Activated CD4-positive, alpha-beta T cell treated with anti-CD3 and anti-CD28 coated beads, Interleukin-2, amount 10 ng/mL, durations not matched to agents 24 days and 14 days (primary cell): Measurements from ENCODE around the gene MORC4. TPM values are rescaled to one million over a fixed set of nuclear protein-coding genes. Genes with fewer than 3 reads are reported as not detected.

ENCODE experiments used
- DNase-seq: peaks from one replicate; pipeline ENCODE4 v3.0.0; 2022
- H3K27ac Mint-ChIP-seq: one replicate; pipeline ENCODE4 v1.8.0; 2022; ENCODE audit warnings: mild to moderate bottlenecking, mixed read lengths
- H3K27me3 Mint-ChIP-seq: one replicate; pipeline ENCODE4 v1.8.0; 2022; ENCODE audit warnings: mixed read lengths
- H3K36me3 Mint-ChIP-seq: one replicate; pipeline ENCODE4 v1.8.0; 2022; ENCODE audit warnings: low read depth, mild to moderate bottlenecking, mixed read lengths
- H3K4me1 Mint-ChIP-seq: one replicate; pipeline ENCODE4 v1.8.0; 2021; ENCODE audit warnings: mixed read lengths
- H3K4me3 Mint-ChIP-seq: one replicate; pipeline ENCODE4 v1.8.0; 2022; ENCODE audit warnings: mild to moderate bottlenecking, moderate library complexity, mixed read lengths
- H3K9me3 Mint-ChIP-seq: one replicate; pipeline ENCODE4 v1.8.0; 2021; ENCODE audit warnings: mixed read lengths
- intact Hi-C: fragments of 100-400 bp; cut with micrococcal nuclease; formaldehyde crosslinking; loops from one replicate; pipeline ENCODE4 v1.15.1; 2023
- total RNA-seq: library from RNA; stranded (reverse); gene quantifications from 2 replicates; pipeline ENCODE4 v1.2.3, GENCODE V29; 2022

MORC4 gene
- total RNA-seq, 1 donor from 2014 or later: 7.8 TPM

DNA sequence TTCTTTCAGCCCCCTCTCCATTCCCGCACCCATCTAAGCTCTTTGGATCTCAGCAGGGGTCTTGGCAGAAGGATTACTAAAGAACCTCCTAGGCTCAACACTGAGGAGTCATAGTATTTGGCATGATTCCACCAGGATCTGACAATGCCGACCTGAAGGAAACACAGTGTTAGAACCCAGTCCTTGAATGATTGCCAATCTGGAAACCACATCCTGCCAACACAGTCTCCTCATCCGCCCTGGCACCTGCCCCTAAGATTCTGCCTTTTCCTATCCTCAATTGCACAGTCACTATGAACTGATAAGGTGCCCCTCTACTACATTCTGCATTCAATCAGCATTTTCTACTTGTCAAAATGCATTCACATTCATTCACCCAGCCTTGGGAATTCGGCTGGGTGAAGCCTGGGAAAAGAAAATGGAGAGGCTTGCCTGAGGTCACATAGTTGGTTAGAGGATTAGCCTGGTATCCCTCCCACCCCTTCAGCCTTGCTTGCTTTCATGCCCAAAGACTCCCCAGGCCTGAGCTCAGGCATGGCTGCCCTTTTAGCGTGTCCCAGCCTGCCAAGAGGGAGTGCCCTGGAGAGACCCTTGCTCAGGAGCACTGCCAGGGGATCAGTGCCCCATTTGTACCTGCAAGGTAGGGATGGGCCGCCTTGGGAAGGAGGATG is 82.0 kb downstream of the MORC4 start:
- H3K36me3 Mint-ChIP-seq: no peaks in the 10 kb centered on the region
- no peaks in the 10 kb centered on the region for H3K9me3 Mint-ChIP-seq
- DNase-seq: no peak
- peaks cover 5% of the 10 kb centered on the region for H3K27me3 Mint-ChIP-seq
- H3K4me3 Mint-ChIP-seq: no peak overlapping the region
- no peak overlapping the region for H3K27ac Mint-ChIP-seq
- intact Hi-C loops: no loop called here
- no peaks in the 10 kb centered on the region for H3K4me1 Mint-ChIP-seq

DNA sequence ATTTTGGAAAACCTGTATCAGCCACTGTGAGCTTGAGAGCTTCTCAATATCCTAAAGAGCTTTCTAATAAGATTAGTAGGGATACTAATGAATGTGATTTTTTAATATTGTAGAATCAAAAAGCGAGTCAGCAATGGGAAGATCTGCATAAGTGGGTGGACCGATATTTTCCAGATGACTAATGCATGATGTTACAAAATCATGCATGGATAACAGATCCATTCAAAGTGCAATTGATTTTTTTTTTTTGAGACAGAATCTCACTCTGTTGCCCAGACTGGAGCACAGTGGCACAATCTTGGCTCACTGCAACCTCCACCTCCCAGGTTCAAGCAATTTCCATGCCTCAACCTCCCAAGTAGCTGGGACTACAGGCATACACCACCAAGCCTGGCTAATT is 87.1 kb downstream of the MORC4 start:
- no peaks in the 10 kb centered on the region for H3K4me1 Mint-ChIP-seq
- no peak for DNase-seq
- peaks cover 5% of the 10 kb centered on the region for H3K27me3 Mint-ChIP-seq
- no peaks in the 10 kb centered on the region for H3K9me3 Mint-ChIP-seq
- no peak overlapping the region for H3K27ac Mint-ChIP-seq
- H3K36me3 Mint-ChIP-seq: no peaks in the 10 kb centered on the region
- H3K4me3 Mint-ChIP-seq: no peak overlapping the region
- intact Hi-C loops: no loop called here

DNA sequence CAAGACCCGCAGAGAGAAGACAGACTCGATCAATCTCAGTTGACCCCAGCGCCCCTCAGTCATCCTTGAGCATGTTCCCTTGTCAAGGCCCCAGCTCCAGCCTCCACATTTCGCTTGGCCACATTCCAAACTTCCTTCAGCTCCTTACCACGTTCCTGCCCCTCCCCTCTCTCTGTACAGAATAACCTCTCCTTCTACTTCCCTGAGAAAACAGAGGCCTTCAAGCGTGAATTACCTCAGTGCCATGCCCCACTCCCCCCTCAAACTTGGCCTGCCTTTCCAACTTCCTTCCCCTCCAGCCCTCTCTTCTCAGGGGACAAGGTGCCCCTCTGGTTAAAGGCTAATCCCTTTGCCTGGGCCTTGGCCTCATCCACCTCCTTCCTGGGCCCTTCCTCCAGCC is 93.7 kb downstream of the MORC4 start:
- Mint-ChIP-seq H3K4me3 (no peak overlapping the region), H3K9me3 (no peaks in the 10 kb centered on the region), H3K27me3 (no peaks in the 10 kb centered on the region), H3K4me1 (no peaks in the 10 kb centered on the region), H3K27ac (no peak overlapping the region), H3K36me3 (no peaks in the 10 kb centered on the region)
- DNase-seq: no peak
- intact Hi-C loops: no loop called here

DNA sequence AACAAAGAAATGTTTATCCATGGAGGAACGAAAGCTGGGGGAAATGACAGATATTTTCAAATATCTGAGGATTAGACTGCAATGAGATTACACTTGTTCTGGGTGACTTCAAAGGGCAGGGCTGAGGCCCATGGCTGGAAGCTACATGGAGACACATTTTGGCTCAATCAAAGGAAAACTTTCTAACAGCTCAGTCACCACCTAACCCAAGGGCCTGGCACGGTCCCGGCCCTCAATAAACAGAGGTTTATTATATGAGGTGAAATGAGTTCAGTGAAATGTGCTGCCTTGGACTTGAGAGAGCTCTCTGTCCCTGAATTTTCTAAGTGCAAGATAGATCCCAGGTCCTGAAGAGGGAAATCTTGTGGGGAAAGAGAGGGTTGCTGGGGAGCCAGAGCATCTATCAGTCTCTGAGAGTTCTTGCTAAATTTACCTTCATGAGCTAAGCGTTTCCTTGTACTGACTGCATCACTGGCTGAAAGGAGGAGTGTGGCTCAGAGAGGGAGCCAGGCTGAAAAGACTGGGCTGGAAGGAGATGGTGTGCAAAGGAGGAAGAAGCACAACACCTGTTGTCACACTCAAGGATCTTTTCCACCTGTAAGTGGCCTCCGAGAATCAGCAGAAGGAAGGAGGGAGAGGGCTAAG is 94.8 kb downstream of the MORC4 start:
- intact Hi-C loops: no loop called here
- Mint-ChIP-seq H3K27me3 (no peaks in the 10 kb centered on the region), H3K27ac (no peak overlapping the region), H3K4me3 (no peak overlapping the region), H3K36me3 (no peaks in the 10 kb centered on the region), H3K9me3 (no peaks in the 10 kb centered on the region), H3K4me1 (no peaks in the 10 kb centered on the region)
- DNase-seq: no peak

DNA sequence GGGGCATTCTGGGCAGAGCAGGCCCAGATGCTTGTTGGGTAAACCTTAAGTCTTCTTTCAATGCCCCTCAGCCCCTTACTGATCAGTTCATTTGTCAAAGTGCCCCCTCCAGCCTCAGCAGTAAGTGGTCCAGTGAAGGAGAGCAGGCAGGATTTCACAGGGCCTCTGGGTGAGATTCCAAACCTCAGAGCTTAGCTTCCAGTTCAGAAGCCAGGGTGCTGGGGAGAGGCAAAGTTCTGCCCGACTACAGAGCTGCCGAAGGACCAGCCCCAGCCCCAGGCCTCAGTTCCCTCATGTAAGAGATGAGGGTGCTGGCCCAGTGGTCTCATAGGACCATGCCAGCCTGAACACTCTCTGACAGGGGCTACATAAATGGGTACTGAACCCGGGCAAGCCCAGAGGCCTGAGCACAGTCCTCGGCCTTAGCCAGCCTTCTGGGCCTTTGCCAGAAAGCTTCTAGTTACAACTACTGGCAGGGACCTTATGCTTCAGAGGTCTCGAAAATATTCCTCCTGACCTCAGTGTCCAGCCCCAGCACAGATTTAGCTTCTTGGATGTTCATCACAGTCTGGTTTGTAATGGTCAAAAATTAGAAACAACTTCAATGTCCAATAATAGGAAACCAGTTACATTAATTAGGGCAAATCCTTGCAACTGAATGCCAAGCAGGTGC is 96.0 kb downstream of the MORC4 start:
- no peaks in the 10 kb centered on the region for H3K9me3 Mint-ChIP-seq
- no peak overlapping the region for H3K4me3 Mint-ChIP-seq
- intact Hi-C loops: no loop called here
- no peaks in the 10 kb centered on the region for H3K4me1 Mint-ChIP-seq
- H3K36me3 Mint-ChIP-seq: no peaks in the 10 kb centered on the region
- H3K27ac Mint-ChIP-seq: no peak overlapping the region
- DNase-seq: no peak
- no peaks in the 10 kb centered on the region for H3K27me3 Mint-ChIP-seq

DNA sequence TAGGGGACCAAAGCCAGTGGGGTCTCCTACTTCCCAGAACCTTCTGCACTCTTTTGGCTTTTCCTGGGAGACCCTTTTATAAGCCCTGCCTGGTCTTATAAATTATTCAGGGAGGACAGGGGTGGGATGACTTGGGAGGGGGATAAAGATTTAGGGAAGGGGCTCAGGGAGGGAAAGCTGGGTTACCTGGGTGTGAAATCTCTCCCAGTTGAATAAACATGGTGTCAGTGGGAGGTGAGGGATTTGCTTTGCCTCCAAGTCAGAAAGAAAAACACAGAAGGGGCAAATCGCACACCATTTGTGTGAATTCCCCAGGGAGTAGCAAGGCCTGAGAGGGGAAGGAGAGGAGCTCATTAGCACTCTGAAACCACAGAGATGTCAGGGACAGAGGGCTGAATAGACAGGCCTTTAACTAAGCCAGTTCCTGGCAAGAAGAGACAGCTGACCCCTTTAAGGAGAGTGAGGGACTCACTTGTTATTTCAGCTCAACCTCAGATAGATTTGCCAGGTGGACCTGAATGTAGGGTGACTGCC is 96.7 kb downstream of the MORC4 start, which contains the start of gene RIPPLY1:
RIPPLY1 (minus strand) TSS at position 51 of the 534 bp plus-strand sequence. CDS start 54 bp downstream, outside the sequence.
- Mint-ChIP-seq H3K27ac (no peak within 1 kb of the TSS), H3K27me3 (no peaks in the 10 kb centered on the region), H3K36me3 (no peaks in the 10 kb centered on the region), H3K9me3 (no peaks in the 10 kb centered on the region), H3K4me3 (no peak within 1 kb of the TSS), H3K4me1 (no peaks in the 10 kb centered on the region)
- intact Hi-C loops: no loop called here
- DNase-seq: no peak

DNA sequence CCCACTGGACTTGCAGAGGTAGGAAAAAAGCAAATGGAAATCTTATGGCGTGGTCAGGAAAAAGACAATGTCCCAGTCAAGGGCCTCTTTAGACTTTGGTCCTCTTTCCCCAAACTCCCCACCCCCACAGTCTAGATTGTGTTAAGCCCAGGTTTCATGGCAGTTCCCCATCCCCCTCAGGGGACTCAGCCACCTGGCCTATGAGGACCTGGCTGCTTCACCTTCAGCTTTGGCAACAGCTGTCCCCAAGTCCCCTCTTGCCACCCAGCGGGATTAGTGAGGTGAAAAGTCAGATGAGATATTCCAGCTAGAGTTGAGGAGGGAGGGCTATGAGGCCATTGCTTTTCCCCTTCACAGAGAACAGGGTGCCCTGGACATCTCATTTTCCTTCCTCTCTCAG is 97.3 kb downstream of the MORC4 start:
- no peaks in the 10 kb centered on the region for H3K36me3 Mint-ChIP-seq
- DNase-seq: no peak
- H3K9me3 Mint-ChIP-seq: no peaks in the 10 kb centered on the region

DNA sequence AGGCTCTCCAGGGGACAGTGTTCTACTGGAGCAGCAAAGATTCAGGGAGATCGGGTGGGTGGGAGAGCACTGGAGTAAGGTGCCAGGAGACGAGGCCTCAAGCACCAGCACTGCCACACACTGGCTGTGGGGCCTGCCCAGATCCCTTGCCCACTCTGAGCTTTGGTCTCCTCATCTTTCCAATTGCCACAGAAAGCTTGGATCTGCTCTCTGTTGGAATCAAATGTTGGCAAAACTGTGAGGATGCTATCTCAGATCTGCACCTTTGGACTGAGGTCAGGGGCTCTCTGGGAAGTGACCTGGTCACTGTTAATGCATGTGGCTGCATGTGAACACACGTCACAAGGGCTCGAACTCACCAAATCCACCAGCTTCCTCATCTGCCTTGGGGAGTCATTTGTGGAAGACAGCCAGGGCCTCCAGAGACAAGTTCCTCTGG is 98.2 kb downstream of the MORC4 start:
- H3K4me3 Mint-ChIP-seq: no peak overlapping the region
- intact Hi-C loops: no loop called here
- H3K27me3 Mint-ChIP-seq: no peaks in the 10 kb centered on the region
- H3K9me3 Mint-ChIP-seq: no peaks in the 10 kb centered on the region
- H3K36me3 Mint-ChIP-seq: no peaks in the 10 kb centered on the region
- no peaks in the 10 kb centered on the region for H3K4me1 Mint-ChIP-seq
- no peak for DNase-seq
- no peak overlapping the region for H3K27ac Mint-ChIP-seq

More for the DNA sequence above, 97.3 kb downstream of the MORC4 start:
- Mint-ChIP-seq H3K27me3 (no peaks in the 10 kb centered on the region), H3K4me3 (no peak overlapping the region), H3K4me1 (no peaks in the 10 kb centered on the region), H3K27ac (no peak overlapping the region)
- intact Hi-C loops: no loop called here

DNA sequence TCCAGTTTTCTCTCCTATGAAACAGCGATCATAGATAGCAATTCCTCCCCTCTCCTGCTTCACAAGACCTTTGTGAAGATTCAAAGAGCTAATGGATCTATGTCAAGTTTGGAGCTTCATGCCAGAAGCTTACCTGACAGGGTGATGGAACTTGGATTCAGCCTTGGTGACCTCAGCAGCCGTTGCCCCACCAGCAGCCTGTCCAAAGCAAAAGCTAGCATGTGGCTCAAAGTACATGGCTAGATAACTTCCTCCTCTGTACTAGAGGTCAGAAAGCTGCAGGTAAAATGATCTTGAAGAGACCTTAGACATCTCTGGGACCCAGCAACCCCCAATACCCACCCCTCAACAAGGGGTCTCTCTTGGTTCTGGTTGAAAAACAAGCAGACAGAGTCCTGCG is 98.7 kb downstream of the MORC4 start:
- Mint-ChIP-seq H3K9me3 (no peaks in the 10 kb centered on the region), H3K27ac (no peak overlapping the region), H3K4me3 (no peak overlapping the region), H3K27me3 (no peaks in the 10 kb centered on the region), H3K36me3 (no peaks in the 10 kb centered on the region), H3K4me1 (no peaks in the 10 kb centered on the region)
- intact Hi-C loops: no loop called here
- no peak for DNase-seq

DNA sequence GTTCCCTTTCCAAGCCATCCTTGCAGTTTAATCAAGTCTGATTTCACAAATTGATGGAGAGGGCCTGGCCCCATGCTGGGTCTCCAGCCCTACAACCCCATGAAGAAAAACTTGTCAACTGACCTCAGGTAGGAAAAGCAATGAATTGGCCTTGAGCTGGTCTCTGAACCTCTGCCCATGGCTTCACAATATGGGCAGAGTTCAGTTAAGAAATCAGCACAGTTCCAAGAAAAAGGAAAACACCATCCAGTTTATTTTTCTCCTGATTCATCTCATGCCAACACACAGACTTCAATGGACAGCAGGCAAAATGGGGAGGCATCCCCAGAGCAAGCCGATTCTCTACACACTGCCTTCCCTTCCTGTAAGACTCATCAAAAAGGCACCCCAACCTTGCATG is 100.2 kb downstream of the MORC4 start:
- H3K27me3 Mint-ChIP-seq: no peaks in the 10 kb centered on the region
- no peak overlapping the region for H3K4me3 Mint-ChIP-seq
- H3K27ac Mint-ChIP-seq: no peak overlapping the region
- intact Hi-C loops: loop anchor here (5.0 to 10.0 kb wide), 3 partner anchors 532 to 995 kb away; partner anchors contain the start of genes NCBP2L and TSC22D3
- no peak for DNase-seq
- H3K4me1 Mint-ChIP-seq: no peaks in the 10 kb centered on the region
- no peaks in the 10 kb centered on the region for H3K9me3 Mint-ChIP-seq
- H3K36me3 Mint-ChIP-seq: no peaks in the 10 kb centered on the region

DNA sequence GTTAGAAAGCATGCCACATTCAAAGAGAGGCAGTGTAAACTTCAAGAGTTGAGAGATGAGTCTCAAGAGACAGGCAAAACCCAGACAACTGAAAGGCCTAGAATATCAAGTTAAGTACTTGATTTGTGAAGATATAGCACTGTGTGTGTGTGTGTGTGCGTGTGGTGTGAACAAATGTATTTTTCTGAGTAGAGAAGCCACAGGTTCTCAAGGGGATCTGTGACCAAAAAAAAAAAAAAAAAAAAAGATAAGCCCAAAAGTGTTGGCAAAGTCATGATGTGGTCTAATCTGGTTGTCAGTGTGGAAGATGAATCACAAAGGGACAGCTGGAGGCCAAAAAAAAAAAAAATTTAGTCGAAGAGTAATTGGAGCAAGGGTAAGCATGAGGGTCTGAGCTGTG is 100.7 kb downstream of the MORC4 start:
- no peaks in the 10 kb centered on the region for H3K9me3 Mint-ChIP-seq
- intact Hi-C loops: loop anchor here (5.0 to 10.0 kb wide), 3 partner anchors 533 to 996 kb away; partner anchors contain the start of genes NCBP2L and TSC22D3

DNA sequence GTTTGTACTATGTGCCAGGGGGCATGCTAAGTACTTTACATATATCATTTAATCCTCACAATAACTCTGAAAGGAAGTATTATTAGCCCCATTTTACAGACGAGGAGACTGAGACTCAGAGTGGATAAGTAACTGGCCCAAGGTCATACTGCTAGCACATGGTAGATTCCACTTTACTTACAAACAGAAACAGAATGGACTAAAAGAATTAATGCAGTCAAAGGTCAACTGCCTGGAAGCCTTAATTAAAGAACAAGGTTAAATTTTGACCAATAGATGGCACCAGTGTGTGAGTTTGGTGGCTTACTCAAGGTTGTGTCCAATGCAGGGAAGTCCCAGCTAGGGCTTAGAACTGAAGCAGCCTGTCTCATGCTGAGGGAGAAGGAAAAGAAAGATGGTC is 101.5 kb downstream of the MORC4 start:
- H3K27me3 Mint-ChIP-seq: no peaks in the 10 kb centered on the region
- intact Hi-C loops: loop anchor here (5.0 to 10.0 kb wide), 3 partner anchors 534 to 996 kb away; partner anchors contain the start of genes NCBP2L and TSC22D3

More for the DNA sequence above, 100.7 kb downstream of the MORC4 start:
- H3K27me3 Mint-ChIP-seq: no peaks in the 10 kb centered on the region
- no peaks in the 10 kb centered on the region for H3K4me1 Mint-ChIP-seq
- no peak overlapping the region for H3K27ac Mint-ChIP-seq
- H3K4me3 Mint-ChIP-seq: no peak overlapping the region
- DNase-seq: no peak
- no peaks in the 10 kb centered on the region for H3K36me3 Mint-ChIP-seq

DNA sequence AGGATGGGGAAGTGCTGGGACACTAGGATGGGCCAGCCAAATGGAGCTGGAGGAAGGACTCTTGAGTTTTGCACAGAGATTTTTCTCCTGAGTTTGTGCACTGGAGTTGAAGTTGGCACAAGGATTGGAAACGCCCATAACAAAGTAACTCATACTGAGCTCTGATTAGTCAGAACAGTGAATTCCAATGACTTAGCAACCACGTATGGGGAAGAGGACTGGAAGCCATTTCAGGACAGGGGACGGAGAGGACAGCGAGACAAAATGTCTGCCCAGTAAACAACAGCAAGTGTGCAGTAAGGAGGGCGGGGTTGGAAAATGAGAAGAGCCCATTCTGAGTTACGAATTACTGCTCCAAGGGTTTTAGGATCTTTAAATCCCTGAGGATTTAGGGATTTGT is 102.8 kb downstream of the MORC4 start:
- intact Hi-C loops: loop anchor here (5.0 to 10.0 kb wide), 3 partner anchors 535 to 998 kb away; partner anchors contain the start of genes NCBP2L and TSC22D3
- H3K4me3 Mint-ChIP-seq: no peak overlapping the region

More for the DNA sequence above, 101.5 kb downstream of the MORC4 start:
- Mint-ChIP-seq H3K27ac (no peak overlapping the region), H3K36me3 (no peaks in the 10 kb centered on the region), H3K4me3 (no peak overlapping the region), H3K4me1 (no peaks in the 10 kb centered on the region), H3K9me3 (no peaks in the 10 kb centered on the region)
- peak; percentile 61 for DNase-seq

More for the DNA sequence above, 102.8 kb downstream of the MORC4 start:
- no peaks in the 10 kb centered on the region for H3K9me3 Mint-ChIP-seq
- no peak overlapping the region for H3K27ac Mint-ChIP-seq
- H3K27me3 Mint-ChIP-seq: no peaks in the 10 kb centered on the region
- no peaks in the 10 kb centered on the region for H3K4me1 Mint-ChIP-seq
- DNase-seq: no peak
- H3K36me3 Mint-ChIP-seq: no peaks in the 10 kb centered on the region
